ENCODE measurements around the gene RNASE12. TPM values are rescaled to one million over a fixed set of nuclear protein-coding genes. Genes with fewer than 3 reads are reported as not detected.

Gene RNASE12
- total and polyA plus RNA-seq, 9 of the 15 experiments (the other 6 are each of a cell fraction or from before 2014, with no cell fraction given), result 0.24 TPM; not detected in 8

- no peak for TF ChIP-seq FOXP4 (CRISPR knock-in tag; IDR thresholded peaks at IDR 0.05; ENCODE audit: borderline replicate concordance)
- no peak for TF ChIP-seq ZMIZ1 (IDR thresholded peaks at IDR 0.05; ENCODE audit: low read depth in 2 of 2, low read length in 2 of 2)
- no peak for TF ChIP-seq PURB (CRISPR knock-in tag; IDR thresholded peaks at IDR 0.05; ENCODE audit: low read depth)
- TF ChIP-seq LCOR (CRISPR knock-in tag; IDR thresholded peaks at IDR 0.05), result 0 out of 2 replicates have a peak, but pooled peaks have one; percentile 4
- no peak for TF ChIP-seq ZFP91 (CRISPR knock-in tag; IDR thresholded peaks at IDR 0.05)
- TF ChIP-seq XRCC3 (IDR thresholded peaks at IDR 0.05), result no peak
- TF ChIP-seq ZBTB40 (IDR thresholded peaks at IDR 0.05), result 0 out of 2 replicates have a peak, but pooled peaks have one; percentile 3
- no peak for TF ChIP-seq ZBTB40 (CRISPR knock-in tag; IDR thresholded peaks at IDR 0.05)
- TF ChIP-seq HNRNPH1 (optimal IDR thresholded peaks at IDR 0.05; ENCODE audit: low read depth, low read length), result no peak
These were observed 23.1 kb upstream of the RNASE12 start (continued) for GRCh38 chr14:20614038-20614840.

Measured in K562 (cell line).